ENCODE results near the gene DNAI2. TPM values are rescaled to one million over a fixed set of nuclear protein-coding genes. Genes with fewer than 3 reads are reported as not detected.

DNAI2 gene
- total and polyA plus RNA-seq, 9 of the 15 experiments (the other 6 are each of a cell fraction or from before 2014, with no cell fraction given): not detected

GRCh38 chr17:74267987-74268499 is 6.0 kb upstream of the DNAI2 start:
- CTCF ChIA-PET (ENCODE audit: low intra/inter-chr PET ratio): no interaction called here
- Histone ChIP-seq H2AFZ (ENCODE audit: low read depth, low read length) (no peak overlapping the region), H3K9ac (ENCODE audit: insufficient read depth in 1 of 2, low read depth in 2 of 2, low read length in 2 of 2) (no peak overlapping the region), H3K4me2 (ENCODE audit: insufficient read depth, low read length) (no peak overlapping the region), H3K9me3 (replicated peaks; ENCODE audit: control insufficient read depth, insufficient read depth, low read depth, low read length) (no peaks in the 10 kb centered on the region; the same call in 1 of the 2 replicates), H3K36me3 (ENCODE audit: control insufficient read depth, insufficient read depth, low read length) (no peaks in the 10 kb centered on the region), H3K4me1 (replicated peaks in 1 of 2; ENCODE audit: control insufficient read depth in 2 of 2, insufficient read depth in 2 of 2, low read length in 2 of 2) (peaks cover 2 to 5% of the 10 kb centered on the region in 2 experiments; a peak in 1 of 5 replicates), H3K4me3 (no peak overlapping the region), H4K20me1 (replicated peaks; ENCODE audit: control insufficient read depth, insufficient read depth, low read length) (peaks cover 4% of the 10 kb centered on the region; the same call in 1 of the 2 replicates), H3K9me1 (ENCODE audit: control insufficient read depth, insufficient read depth, low read length) (no peaks in the 10 kb centered on the region), H3K27ac (ENCODE audit: extremely low read depth, low read depth, low read length) (no peak overlapping the region), H3K79me2 (ENCODE audit: control insufficient read depth, insufficient read depth, low read length) (no peaks in the 10 kb centered on the region), H3K27me3 (ENCODE audit: control insufficient read depth in 2 of 2, insufficient read depth in 2 of 2, low read length in 2 of 2) (peaks cover 9 to 54% of the 10 kb centered on the region in 2 experiments; a peak in 4 of 5 replicates)
- DNase-seq (ENCODE audit: extremely low read depth in 1 of 4, low spot score in 3 of 4) (no peak), ATAC-seq (no peak), FAIRE-seq (no peak)
- TF ChIP-seq TCF3 (CRISPR knock-in tag; IDR thresholded peaks at IDR 0.05): no peak
- no peak for TF ChIP-seq SMARCC2 (IDR thresholded peaks at IDR 0.05; ENCODE audit: low read depth)
- no peak for TF ChIP-seq CTCF (IDR thresholded peaks at IDR 0.05 in 2 of 3, conservative IDR thresholded peaks at IDR 0.05 in 1 of 3; ENCODE audit: insufficient read depth in 2 of 3, low read depth in 1 of 3, low read length in 3 of 3)
- TF ChIP-seq ZNF124 (CRISPR knock-in tag; IDR thresholded peaks at IDR 0.05): no peak
- no peak for TF ChIP-seq STAT6 (CRISPR knock-in tag; IDR thresholded peaks at IDR 0.05)
- intact Hi-C loops (cut with micrococcal nuclease) (no loop called here), in situ Hi-C loops (cut with MboI) (no loop called here)
- 16% methylated on average over 13 of the region's 17 CpGs for WGBS (ENCODE audit: insufficient coverage, low coverage, missing lambda C conversion rate)
- BruUV-seq (replicated peaks): no TSS peak
- POLR2A ChIA-PET: interaction anchor here (0.9 kb wide), 1 partner anchor 48 kb away, joined by 3 read pairs; no protein-coding TSS in a partner anchor

Measured in K562 (cell line).